HG02870 (cell line): ENCODE measurements around the gene GDF11.

Experiments
- ATAC-seq: cut with Tn5 transposase; IDR thresholded peaks from one replicate; pipeline ENCODE4 v1.9.1; 2021; ENCODE audit warnings: mild to moderate bottlenecking, moderate library complexity; ENCODE audit not compliant: unreplicated experiment

GDF11 gene

DNA sequence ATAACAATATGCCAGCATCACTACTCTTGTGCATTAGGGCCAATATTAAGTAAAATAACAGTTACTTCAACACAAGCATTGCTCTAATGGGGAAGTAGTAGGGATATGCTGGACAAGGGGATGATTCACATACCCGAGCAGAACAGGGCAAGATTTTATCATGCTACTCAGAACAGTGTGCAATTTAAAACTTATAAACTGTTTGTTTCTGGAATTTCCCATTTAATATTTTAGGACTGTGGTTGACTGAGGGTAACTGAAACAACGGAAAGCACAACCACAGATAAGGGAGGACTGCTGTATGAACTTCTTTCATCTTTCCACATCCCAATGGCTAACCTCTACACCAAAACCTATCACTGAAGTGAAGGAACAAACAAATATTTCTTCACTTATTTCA, 37.8 kb downstream of the GDF11 start:
- ATAC-seq: no peak

DNA sequence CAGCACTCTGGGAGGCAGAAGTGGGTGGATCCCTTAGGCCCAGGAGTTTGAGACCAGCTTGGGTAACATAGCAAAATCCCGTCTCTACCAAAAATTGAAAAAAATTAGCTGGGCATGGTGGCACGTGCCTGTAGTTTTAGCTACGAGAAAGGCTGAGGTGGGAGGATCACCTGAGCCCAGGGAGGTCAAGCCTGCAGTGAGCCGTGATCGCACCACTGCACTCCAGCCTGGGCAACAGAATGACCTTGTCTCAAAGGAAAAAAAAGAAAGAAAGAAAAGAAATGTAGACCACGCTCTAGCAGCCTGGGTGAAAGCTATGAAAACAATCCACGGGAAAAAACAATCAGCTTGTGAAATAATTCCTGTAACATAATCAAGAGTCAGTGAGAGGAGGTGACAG, 45.6 kb downstream of the GDF11 start:
- ATAC-seq: no peak

DNA sequence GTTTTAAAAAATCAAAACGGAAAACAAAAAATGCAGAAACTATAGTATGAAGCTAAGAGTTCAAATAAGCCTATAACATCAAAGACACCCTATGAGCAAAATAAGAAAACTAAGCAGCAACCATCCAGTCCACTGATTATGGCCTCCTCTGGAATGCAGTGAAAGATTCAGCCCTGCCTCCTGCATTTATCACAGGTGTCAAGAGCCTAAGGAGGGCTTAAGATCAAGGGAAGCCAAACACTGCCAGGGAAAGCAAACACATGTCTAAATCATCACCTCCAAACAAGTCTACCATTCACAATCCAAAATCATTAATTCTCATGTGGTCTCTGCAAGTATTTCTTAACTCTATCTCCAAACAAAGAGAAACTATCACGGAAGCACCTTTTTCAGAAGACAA, 46.2 kb downstream of the GDF11 start:
- no peak for ATAC-seq

DNA sequence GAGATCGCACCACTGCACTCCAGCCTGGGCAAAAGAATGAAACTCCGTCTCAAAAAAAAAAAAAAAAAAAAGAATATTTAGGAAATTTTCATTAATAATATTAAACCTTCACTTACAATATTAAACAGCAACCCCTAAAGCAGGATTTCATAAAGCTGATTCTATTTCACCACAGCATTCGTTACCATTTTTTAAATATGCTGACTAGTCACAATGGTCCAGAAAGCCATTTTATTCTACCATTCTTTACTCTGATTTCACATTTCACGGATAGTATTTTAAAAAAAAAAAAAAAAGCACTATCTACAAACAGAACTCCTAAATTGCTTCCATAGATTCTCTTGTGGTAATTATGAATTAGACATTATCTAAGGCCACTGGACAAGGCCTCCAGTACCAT, 47.0 kb downstream of the GDF11 start:
- ATAC-seq: no peak

DNA sequence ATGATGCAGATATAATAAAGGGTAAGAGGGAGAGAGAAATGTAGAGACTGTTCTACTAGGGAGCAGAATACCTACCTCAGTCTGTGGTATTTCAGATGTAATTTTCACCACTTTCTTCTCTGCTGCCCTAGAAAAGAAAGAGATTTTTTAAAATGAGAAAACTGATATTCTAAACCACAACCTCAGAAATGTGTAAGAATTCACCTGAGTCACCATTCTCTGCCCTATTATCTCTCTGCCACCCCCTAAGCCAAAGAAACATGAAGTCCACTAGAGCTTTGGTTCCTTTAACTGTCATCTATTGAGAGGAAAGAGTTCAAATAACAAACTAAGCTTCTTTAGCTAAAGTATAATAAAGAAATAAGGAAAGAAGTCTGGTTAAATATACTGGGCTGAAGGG, 53.0 kb downstream of the GDF11 start:
- no peak for ATAC-seq

DNA sequence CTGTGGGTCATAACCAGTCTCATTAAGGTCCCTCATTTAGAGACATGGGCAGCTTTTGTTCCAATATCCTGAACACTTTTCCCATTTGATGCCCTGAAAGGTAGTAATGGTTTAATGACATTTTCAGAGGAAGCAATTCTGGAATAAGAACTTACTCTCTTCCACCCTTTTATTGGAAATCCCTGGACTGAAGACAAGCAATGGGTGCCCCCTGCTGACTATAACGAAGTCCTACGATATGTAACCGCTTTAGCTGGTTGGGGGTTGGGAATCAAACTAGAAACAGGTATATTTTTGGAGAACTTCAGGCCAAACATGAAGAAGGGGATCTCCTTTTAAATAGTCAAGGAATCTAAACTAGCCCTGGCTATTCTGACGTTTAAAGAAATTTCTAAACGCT, 54.1 kb downstream of the GDF11 start:
- ATAC-seq: no peak

DNA sequence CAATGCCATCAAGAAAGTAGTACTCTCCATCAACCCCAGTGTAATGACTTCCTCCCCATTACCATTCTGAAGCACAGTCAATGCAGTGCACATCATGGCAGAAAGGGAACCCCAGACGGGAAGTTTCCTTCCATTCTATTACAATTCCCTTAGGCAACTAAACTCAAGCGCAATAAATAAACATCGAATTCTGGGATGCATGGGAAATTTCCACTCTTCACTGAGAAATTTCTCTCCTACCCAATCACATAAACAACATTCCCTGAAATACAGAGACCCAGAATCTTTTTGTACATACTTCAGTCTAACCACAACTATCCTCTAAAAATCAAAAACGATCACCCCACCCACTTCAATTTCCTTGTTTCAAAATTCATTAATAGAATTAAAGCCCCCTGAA, 54.6 kb downstream of the GDF11 start:
- ATAC-seq: no peak
